Activated CD4-positive, alpha-beta T cell treated with anti-CD3 and anti-CD28 coated beads, Interleukin-2, amount 50 U/mL, for 16 hours (primary cell): Measurements from ENCODE around the gene TTBK2.
A peak's percentile ranks its signal among the peaks of the same experiment; 100 is the strongest.
"Not testable (repeated sequence)": the region's sequence is repeated elsewhere in the genome, so short reads cannot be mapped to it uniquely, and the experiment has no call there.

ENCODE experiments used
- DNase-seq: peaks from one replicate; pipeline ENCODE4 v3.0.0-alpha.2; 2020

Gene TTBK2

GRCh38 chr15:42920519-42921341 is at the start of gene TTBK2:
TSS of gene TTBK2 (minus strand) at chr15:42920778. CDS start at chr15:42878617, 42,161 bp downstream.
- DNase-seq, result peak; percentile 99

DNA sequence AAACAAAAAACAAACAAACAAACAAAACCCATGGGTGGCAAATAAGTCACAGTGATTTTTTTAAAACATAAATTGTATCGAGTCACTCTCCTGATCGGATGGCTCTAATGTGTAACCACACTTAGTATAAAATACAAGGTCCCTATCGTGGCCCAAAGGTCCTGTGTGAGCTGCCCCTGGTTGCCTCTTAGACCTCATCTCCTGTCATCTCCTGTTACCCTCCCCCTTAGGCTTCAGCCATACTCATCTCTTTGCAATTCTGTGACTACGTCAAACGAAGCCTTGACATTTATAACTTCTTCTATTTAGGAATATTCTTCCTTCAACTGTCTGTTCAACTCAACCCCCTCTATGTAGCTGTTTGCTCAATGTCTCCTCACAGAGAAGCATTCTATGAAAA is 43.9 kb upstream of the TTBK2 start:
- no peak for DNase-seq

- DNase-seq, result no peak
Measured at GRCh38 chr15:42955518-42955917, 34.9 kb upstream of the TTBK2 start.

- DNase-seq, result no peak
Measured at GRCh38 chr15:42954291-42954690, 33.7 kb upstream of the TTBK2 start.

GRCh38 chr15:42948898-42949297 is 28.3 kb upstream of the TTBK2 start:
- DNase-seq, result not testable (repeated sequence)

- DNase-seq, result no peak
Measured at GRCh38 chr15:42940527-42940926, 19.9 kb upstream of the TTBK2 start.

DNA sequence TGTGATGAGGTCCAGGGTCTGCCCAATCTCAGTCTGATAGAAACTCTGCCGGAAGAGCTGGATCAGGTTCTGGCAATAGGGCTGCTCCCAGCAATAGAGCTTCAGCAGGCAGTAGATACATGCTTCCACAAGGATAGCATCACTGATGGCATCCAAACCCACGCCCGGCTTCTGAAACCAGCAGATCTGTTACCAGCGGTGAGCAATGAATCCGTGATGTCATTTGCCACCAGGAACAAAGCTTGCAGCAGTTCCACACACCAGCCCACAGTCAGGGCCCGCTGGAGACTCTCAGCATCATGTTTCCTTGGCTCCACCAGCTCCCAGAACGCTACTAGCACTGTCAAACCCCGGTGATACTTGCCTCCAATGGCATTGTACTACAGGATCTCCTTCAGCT is 19.3 kb upstream of the TTBK2 start:
- no peak for DNase-seq

DNA sequence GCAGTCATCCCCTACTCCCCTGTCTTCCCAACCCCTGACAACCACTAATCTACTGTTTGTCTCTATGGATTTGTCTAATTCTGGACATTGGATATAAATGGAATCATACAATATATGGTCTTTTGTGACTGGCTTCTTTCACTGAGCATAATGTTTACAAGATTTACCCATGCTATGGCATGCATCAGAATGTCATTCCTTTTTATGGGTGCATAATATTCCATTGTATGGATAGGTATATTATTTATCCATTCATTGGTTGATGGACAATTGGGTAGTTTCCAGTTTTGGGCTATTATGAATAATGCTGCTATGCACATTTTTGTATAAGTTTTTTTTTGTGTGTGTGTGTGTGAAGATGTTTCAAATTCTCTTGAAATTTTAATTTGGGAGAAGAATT is 16.6 kb upstream of the TTBK2 start:
- no peak for DNase-seq

DNA sequence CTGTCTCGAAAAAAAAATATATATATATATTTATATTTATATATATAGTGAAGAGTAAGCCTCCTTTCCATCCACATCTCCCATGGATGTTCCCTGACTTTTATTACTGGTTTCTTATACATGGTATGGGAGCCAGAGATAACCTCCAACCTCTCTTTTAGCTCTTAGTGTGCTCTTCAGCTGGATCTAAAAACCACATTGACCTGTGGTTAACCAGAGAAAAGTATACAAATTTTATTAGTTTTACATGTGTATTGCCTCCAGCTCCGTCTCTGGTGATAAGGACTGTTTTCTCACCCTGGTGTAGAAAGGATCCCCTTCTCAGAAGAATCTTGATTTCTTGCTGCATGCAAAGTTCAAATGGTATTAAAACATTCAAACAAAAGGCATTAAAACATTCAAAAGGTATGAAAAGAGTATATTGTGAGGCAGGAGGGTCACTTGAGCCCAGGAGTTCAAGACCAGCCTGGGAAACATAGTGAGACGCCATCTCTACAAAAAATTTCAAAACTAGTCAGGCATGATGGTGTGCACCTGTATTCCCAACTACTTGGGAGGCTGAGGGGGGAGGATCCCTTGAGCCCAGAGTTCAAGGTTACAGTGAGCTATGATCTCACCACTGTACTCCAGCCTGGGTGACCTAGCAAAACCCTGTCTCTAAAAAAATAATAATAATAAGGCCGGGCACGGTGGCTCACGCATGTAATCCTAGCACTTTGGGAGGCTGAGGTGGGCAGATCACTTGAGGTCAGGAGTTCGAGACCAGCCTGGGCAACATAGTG is 13.5 kb upstream of the TTBK2 start:
- DNase-seq, result no peak

DNA sequence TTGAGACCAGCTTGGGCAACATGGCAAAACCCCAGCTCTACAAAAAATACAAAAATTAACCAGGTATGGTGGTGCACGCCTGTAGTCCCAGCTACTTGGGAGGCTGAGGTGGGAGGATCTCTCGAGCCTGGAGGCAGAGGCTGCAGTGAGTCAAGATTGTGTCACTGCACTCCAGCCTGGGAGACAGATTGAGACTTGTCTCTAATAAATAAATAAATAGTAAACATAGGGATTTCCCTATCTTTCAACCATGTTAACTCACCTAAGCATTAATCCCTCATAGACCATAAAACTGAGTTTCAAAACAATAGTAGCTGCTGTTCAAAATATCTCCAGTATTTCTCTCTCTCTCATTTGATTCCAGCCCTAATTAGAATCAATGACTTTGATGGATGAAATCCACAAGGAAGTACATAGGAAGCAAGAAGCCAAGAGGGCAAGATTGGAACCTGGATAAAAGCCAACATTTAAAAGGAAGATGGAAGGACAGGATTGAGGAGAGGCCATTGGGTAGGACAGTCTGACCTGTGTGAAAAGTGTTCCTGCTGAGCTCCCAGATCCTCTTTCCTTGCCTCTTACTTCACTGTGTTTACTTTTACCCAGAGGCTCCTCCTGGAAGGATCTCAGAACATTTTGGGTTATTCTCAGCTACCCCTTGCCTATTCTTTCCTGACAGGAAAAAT is 12.4 kb upstream of the TTBK2 start:
- DNase-seq, result no peak

DNA sequence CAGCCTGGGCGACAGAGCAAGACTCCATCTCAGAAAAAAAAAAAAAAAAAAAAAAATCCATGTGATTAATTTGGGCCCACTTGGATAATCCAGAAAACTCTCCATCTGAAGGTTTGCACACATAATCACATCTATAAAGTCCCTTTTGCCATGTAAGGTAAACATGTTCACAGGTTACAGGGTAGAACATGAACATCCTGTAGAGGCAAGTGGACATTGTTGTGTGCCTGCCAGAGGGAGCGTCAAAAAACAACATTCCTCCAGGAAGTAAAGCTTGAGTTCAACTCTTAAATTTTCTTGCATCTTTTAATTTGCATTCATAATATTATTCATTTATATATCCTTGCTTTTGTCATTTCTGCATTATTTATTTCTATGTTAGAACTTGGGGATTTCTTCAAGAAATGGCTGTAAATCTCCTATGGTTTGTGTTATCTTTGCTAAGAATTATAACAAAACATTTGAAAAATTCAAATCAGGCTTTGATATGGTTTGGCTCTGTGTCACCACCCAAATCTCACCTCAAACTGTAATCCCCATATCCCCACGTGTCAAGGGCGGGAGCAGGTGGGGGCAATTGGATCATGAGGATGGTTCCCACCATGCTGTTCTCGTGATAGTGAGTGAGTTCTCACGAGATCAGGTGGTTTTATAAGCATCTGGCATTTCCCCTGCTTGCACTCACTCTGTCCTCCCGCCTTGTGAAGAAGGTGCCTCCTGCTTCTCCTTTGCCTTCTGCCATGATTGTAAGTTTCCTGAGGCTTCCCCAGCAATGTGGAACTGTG is 11.3 kb upstream of the TTBK2 start:
- DNase-seq, result no peak

DNA sequence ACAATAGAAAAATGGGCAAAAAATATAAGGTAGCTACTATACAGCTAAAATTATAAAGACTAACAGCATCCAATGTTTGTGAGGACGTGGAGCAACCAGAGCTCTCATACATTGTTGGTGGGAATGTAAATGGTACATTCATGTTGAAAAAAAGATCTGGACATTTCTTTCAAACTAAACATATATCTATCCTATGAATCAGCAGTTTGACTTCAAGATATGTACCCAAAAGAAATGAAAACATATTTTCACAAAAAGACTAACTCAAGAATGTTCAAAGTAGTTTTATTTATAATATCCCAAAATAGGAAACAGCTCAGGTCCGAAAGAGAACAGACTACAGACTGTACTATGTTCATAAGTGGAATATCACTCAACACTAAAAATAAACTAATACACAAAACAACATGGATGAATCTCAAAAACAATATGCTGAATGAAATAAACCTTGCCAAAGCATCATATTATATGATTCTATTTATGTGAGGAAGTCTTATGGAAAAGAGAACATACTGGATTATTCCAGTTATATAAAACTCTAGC is 8.8 kb upstream of the TTBK2 start:
- no peak for DNase-seq

DNA sequence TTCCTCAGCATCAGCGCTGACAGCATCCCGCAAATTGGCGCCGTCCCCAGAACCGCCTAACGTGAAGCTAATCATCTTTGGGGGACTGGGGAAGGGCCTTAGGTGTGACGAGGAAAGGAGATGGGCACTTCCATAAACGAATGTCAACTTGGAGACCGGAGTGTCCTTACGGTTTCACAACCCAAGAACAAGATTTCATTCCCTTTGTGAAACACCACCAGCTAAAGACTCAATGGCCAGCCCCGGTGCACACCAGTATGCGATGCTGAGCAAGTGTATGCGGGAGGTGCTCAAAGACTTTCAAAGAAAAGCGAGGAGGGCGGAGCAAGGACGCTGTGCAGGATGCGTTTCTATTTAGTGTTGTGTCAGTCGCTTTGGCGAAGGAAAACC is 759 bp upstream of the TTBK2 start:
- DNase-seq, result peak; percentile 41

DNA sequence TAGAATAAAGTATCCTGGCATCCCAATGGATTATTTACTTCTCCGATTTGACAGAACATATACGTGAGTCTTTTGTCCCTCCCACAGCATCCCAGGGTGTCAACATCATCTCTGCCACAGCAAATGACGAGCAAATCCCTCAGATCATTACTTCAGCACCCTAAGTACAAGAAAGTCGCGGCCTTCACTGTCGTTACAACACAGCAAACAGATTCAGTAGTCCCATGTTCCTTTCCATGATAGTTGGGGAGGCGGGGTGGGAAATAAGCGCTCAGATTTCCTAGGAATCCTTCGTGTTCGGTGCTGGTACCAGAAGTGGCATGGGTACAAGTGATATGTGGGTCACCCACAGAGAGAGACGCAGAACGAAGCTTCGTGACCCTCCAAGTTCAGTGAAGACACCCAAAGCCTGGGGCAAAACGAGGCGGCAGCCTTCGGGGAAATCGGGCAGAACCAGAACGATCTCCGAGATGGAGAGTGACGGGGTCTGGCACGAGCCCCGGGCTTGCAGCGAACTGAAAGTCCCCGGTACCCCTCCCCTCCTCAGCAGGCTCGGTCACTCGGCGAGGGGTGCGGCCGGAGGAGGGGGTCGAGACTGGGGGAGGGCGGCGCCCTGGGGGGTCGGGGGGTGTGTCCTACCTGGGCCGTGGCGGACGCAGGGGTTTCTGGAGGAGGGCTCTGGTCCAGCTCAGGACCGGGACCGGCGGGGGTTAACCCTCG is 619 bp downstream of the TTBK2 start:
- DNase-seq, result peak; percentile 31

GRCh38 chr15:42919308-42919707 is 1.3 kb downstream of the TTBK2 start:
- peak; percentile 30 for DNase-seq

DNA sequence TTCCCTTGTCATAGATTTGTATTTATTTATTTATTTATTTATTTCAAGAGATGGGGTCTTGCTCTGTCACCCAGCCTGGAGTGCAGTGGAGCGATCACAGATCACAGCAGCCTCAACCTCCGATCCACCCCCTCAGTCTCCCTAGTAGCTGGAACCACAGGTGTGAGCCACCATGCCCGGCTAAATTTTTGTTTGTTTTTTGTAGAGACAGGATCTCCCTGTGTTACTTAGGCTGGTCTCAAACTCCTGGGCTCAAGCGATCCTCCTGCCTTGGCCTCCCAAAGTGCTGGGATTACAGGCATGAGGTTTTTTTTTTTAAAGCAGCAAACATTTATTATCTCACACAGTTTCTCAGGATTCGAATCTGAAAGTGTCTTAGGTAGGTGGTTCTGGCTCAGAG is 2.5 kb downstream of the TTBK2 start:
- DNase-seq, result no peak

DNA sequence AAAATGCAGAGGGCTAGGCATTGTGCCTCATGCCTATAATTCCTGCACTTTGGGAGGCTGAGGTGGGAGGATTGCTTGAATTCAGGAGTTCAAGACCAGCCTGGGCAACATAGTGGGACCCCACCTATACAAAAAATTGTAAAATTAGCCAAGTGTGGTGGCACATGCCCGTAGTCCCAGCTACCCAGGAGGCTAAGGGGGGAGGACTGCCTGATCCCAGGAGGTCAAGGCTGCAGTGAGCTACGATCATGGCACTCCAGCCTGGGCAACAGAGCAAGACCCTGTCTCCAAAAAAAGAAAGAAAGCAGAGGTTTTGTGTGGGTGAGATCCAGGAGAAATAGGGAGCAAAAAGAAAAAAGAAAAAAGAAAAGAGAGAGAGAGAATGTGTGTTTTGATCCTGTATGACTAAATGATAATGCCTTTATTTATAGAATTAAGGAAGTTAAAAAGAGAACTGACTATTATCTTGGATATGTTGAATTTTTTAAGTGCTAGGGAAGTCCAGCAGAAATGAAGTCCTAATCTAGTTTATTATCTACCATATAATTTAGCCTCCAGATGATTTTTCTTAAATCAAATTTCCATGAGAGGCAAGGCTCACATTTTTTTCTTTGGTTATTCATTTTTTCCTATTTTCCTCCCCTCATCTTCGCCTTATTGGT is 4.8 kb downstream of the TTBK2 start:
- no peak for DNase-seq

GRCh38 chr15:42914728-42915497 is 5.7 kb downstream of the TTBK2 start:
- DNase-seq, result no peak

DNA sequence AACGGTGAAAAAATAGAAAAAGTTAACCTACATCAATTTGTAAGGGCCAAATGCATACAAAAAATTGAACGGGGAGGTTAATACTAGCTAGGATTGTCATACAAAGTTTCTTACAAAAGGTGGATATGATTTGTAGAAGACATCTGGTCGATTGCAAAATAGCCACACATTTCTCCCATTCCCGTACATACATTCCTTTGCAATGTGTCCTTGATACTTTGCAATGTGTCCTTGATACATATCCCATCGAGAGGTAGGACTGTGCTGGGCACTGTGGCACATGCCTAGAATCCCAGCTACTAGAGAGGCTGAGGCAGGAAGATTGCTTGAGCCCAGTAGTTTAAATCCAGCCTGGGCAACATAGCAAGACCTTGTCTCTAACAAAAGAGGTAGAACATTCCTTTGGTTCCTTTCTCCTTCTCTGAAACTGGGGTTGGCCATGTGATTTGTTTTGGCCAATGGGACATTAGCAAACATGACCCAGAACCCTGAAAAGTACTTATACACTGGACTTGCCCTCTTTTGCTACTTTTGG is 9.5 kb downstream of the TTBK2 start:
- DNase-seq, result no peak

DNA sequence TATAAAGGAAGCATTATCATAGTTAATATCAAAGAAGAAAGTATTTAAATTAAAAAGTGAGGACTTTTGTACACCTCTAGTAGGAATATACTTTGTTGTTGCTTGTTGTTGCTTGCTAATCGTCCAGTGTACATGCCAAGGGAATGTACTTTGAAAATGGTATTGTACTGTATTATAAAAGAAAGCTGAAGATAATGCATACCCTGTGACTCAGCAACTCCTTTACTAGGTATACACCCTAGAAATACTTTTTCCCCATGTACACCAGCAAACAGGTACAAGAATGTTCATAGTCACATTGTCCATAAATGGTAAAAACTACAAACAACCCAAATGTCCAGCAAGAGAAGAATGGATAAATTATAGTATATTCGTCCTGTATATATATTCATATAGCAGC is 12.0 kb downstream of the TTBK2 start:
- DNase-seq, result no peak
